ENCODE measurements around the gene CBLB.
"Not testable (repeated sequence)": the region's sequence is repeated elsewhere in the genome, so short reads cannot be mapped to it uniquely, and the experiment has no call there.

Gene CBLB

DNA sequence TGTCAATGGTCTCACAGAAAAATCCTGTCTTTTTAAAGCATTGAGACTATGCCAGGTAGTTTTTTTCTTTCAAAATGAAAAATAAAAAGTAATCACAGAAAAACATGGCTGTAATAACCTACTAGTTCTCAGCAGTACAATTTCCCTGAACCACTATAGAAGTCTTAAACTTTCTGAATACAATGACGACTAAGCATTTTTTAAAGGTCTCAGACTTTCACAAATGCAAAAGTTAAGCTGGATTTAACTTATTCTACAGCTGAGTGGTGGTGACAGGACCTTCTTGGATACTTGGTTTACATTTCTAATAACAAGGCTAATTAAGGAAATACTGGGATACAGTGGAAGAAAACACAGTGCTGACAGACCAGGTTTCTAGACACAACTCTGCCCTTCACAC is 81.8 kb downstream of the CBLB start:
- no peak for DNase-seq (ENCODE audit: low read depth, low spot score)

DNA sequence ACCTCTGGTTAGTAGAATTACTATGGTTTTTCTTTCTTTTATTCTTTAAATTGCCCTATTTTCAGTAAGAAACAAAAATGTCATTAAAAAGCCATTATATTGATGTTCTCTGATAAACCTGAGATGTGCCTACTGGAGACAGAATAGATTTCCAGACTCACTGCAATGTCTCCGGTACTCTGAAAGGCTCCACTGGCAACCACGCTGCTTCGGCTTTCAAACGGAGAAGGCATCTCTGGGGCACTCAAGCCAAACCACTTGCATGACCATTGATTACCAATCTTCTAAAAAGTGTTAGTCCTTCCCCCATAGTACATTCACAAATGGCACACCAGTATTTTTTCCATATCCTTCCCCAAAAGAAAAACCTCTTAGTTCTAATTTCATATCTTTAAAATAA is 82.6 kb downstream of the CBLB start:
- no peak for DNase-seq (ENCODE audit: low read depth, low spot score)

DNA sequence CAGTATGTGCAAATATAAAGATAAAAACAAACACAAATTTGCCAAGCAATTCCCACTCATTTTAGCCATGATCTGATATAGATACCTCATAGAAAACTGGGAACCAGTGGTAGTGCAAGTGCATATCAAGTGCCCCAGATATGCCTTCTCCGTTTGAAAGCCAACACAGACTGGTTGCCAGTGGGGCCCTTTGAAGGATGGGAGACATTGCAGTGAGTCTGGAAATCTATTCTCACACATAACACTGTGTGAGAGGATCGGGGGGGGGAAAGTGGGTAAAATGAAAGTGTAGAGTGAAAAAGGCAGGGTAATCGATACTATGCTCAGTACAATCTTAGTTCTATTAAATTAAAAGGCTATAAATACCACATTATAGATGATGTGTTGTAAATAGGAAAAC is 83.0 kb downstream of the CBLB start:
- no peak for DNase-seq (ENCODE audit: low read depth, low spot score)

GRCh38 chr3:105783631-105784030 is 85.2 kb downstream of the CBLB start:
- DNase-seq (ENCODE audit: low read depth, low spot score) = no peak

DNA sequence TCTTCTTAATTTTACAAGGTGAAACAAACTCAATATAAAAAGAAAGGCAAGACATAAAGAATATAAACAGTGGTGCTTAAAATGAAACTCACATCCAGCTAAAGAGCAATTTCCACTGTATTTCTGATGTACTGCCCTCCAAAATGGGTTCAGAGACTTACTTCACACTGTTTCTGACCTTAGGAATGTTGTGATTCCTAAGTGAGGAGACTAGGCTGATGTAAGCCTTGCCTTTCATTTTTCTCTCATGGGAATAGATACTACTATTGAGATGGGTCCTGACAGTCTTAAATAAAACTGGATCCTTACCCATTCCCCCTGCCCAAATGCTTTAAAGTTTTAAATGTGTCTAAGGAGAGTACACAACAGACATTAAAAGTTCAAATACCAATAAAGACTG is 86.9 kb downstream of the CBLB start:
- DNase-seq (ENCODE audit: low read depth, low spot score) = no peak

- DNase-seq (ENCODE audit: low read depth, low spot score) = no peak
These were observed 88.7 kb downstream of the CBLB start for GRCh38 chr3:105780107-105780506.

DNA sequence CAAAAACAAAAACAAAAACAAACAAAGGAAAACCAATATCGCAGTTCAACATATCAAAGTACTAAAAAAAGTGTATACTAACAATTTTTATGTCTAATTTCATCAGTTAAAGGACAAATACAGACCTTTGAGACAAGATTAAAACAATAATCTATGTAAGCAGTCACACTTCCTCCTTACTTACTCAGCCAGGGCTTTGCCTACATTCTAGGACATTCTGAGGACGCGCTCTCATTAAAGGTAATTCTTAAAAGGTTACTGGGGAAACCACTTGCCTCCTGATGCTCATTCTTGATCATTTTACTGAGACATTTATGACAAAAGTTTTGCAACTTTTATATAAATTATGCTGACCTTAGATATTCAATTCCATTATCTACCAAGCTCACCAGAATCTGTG is 93.4 kb downstream of the CBLB start:
- no peak for DNase-seq (ENCODE audit: low read depth, low spot score)

DNA sequence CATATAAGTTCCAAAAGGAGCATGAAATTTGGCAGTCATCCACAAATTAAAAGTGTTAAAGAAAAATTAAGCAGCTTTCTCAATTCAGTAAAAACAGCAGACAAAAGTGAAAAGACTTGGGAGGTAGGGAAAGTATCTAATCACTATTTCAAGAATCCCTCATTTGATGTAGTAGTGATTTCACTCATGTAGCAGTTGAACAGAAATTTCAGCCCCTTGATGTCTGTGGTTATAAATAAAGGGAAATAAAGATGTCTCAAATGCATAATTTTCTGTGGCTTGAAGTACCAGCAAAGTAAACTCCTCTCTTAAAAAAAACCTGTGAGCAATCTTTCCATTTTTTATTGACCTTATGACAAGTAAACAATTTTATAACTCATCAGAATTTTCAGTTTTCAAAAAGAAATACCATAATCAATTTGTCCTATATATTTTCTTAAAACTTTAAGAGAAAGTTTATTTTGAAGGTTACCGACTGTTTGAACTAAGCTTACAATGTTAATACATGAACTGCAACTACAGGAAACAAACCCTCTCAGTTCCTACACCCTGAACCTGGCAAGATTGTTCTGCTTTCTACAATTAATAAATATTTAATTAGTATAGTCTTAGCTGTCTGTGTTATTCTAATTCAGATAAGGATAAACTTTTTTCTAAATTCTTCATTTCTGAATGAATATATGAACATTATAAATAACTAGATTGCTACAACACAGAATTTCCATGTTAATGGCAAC is 94.2 kb downstream of the CBLB start:
- DNase-seq (ENCODE audit: low read depth, low spot score) = no peak

- DNase-seq (ENCODE audit: low read depth, low spot score) = no peak
These were observed 95.5 kb downstream of the CBLB start for GRCh38 chr3:105773291-105773690.

DNA sequence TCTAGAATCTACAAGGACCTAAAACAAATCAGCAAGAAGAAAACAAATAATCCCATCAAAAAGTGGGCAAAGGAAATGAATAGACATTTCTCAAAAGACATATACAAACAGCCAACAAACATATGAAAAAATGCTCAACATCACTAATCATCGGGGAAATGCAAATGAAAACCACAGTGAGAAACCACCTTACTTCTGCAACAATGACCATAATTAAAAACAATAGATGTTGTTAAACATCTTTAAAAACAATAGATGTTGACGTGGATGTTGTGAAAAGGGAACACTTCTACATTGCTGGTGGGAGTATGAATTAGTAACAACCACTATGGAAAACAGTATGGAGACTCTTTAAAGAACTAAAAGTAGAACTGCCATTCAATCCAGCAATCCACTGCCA is 96.2 kb downstream of the CBLB start:
- no peak for DNase-seq (ENCODE audit: low read depth, low spot score)

DNA sequence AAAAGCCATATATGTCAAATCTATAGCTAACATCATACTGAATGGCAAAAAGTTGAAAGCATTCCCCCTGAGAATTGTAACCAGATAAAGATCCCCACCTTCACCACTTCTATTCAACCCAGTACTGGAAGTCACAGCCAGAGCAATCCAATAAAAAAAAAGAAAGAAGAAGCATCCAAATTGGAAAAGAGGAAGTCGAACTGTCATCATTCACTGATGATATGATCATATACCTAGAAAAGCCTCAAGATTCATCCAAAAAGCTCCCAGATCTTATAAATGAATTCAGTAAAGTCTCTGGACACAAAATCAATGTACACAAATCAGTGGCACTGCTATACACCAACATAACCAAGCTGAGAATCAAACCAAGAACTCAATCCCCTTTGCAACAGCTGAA is 97.4 kb downstream of the CBLB start:
- no peak for DNase-seq (ENCODE audit: low read depth, low spot score)

DNA sequence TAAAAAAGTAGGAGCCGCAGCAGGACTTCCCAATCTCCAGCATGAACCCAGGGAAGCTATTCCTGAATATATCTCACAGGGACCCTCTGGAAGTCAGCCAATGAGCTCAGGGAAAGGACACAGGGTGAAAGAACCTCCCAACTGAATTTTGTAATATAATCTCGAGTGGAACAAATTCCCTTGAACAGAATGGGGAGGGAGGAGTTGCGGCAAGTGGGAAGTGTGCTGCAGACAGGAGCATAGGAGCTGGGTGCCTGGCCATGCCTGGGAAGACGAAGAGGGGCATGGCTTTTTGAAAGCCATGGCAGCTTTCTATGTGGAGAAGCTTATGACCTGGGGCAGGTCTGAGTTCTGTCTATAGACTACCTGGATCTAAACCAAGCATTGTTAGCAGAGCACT is 98.4 kb downstream of the CBLB start:
- DNase-seq (ENCODE audit: low read depth, low spot score) = no peak

DNA sequence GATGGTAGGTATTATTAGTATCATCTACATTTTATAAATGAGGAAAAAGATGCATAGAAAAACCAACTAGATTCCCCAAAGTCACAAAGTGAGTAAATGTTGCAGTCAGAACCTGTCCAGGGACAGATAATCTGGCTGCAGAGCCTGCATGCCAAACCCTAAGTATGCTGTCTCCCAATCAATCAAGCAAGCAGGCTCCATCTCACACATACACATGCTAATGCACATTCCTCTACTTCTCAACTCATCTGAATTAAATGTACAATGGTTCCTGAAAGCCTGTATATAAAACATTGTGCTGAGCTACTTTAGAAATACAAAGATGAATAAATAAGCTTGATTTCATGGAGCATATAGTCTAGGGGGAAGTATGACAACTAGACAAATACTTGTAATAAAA is 101.0 kb downstream of the CBLB start:
- DNase-seq (ENCODE audit: low read depth, low spot score) = no peak

DNA sequence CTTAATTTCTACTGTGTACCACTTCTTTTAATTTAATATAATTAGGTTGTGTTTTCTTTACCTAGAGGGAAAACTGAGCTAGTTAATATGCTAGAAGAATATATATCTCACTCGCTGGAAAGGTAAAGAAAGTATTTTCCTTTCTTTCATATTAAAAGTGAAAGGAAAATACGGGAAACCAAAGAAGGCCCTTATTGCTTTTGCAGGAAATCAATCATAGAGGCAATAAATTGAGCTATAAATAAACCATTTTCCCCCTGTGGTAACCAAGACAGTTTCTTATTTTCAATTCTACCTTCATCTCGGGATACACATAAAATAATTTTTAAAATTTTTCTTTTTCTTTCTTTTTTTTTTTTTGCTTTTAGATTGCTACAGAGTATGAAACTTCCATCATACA is 101.6 kb downstream of the CBLB start:
- no peak for DNase-seq (ENCODE audit: low read depth, low spot score)

- DNase-seq (ENCODE audit: low read depth, low spot score) = no peak
These were observed 103.5 kb downstream of the CBLB start for GRCh38 chr3:105765308-105765639.

GRCh38 chr3:105764378-105765307 is 104.2 kb downstream of the CBLB start:
- no peak for DNase-seq (ENCODE audit: low read depth, low spot score)

DNA sequence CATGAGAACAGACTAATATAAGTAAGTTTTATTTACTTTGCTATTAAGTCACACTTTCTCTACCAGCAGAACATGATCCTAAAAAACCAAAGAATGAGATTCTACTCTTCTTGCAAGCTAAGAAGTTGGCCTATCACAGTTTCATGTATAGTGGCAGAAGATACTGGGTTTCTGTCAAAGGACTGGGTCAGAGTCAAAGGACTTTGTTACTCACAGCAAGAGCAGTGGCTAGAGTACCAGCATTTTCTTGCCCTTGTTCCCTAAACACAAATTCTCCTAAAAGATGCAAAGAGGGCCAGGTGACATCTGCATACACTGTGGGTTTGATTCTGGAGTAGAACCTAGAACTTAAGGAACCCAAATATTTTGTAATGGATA is 105.2 kb downstream of the CBLB start:
- no peak for DNase-seq (ENCODE audit: low read depth, low spot score)

DNA sequence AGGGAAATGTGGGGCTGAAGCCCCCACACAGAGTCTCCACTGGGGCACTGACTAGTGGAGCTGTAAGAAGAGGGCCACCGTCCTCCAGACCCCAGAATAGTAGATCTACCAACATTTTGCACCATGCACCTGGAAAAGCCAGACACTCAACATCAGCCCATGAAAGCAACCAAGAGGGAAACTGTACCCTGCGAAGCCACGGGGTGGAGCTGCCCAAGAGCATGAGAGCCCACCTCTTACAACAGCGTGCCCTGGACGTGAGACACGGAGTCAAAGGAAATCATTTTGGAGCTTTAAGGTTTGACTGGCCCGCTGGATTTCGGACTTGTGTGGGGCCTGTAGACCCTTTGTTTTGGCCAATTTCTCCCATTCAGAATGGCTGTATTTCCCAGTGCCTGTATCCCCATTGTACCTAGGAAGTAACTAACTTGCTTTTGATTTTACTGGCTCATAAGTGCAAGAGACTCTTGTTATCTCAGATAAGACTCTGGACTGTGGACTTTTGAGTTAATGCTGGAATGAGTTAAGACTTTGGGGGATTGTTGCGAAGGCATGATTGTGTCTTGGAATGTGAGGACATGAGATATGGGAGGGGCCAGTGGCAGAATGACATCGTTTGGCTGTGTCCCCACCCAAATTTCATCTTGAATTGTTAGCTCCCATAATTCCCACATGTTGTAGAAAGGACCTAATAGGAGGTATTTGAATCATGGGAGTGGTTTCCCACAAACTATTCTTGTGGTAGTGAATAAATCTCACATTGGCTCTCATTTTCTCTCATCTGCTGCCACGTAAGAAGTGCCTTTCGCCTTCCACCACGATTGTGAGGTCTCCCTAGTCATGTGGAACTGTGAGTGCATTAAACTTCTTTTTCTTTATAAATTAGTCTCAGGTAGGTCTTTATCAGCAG is 105.8 kb downstream of the CBLB start:
- no peak for DNase-seq (ENCODE audit: low read depth, low spot score)

DNA sequence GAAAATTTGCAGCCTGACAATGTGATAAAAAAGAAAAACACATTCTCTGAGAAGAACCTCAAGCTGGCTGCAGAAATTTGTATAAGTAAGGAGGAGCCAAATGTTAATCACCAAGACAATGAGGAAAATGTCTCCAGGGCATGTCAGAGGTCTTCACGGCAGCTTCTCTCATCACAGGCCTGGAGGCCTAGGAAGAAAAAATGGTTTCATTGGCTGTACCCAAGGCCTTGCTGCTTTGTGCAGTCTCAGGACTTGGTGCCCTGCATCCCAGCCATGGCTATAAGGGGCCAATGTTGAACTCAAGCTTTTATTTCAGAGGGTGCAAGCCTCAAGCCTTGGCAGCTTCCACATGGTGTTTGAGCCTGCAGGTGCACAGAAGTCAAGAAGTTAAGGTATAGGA is 106.6 kb downstream of the CBLB start:
- DNase-seq (ENCODE audit: low read depth, low spot score) = not testable (repeated sequence)

- DNase-seq (ENCODE audit: low read depth, low spot score) = no peak
These were observed 109.3 kb downstream of the CBLB start for GRCh38 chr3:105759442-105760078.

DNA sequence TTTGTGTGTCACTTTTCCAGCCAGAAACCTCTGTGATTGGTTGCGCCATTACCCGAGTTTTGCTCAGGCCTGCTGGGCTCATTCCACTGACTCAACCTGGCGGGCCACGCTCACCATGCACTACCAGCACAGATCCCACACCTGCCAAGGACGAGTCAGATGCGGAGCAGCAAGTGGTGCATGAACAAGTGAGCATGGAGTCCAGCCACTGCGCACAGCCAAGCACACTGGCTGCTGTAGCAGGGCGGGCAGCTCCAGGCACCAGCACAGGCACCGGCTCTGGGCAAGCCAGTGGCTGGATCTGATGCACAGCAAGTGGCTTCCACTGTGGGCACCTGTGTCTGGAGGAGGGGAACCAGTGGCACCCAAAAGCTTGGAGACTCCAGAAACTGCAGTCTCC is 110.4 kb downstream of the CBLB start:
- DNase-seq (ENCODE audit: low read depth, low spot score) = no peak

All from activated naive CD8-positive, alpha-beta T cell treated with anti-CD3 and anti-CD28 coated beads, Interleukin-2, amount 50 U/mL, for 16 hours (primary cell).